Hematopoietic multipotent progenitor cell (in vitro differentiated cells): ENCODE measurements around the gene YIPF5. TPM values are rescaled to one million over a fixed set of nuclear protein-coding genes. Genes with fewer than 3 reads are reported as not detected.
A peak's percentile ranks its signal among the peaks of the same experiment; 100 is the strongest.

Experiments used
- DNase-seq, 3 donors: peaks; one replicate each; pipeline ENCODE4 v3.0.0-alpha.2; 2011 to 2015; ENCODE audit warnings: low read depth in 2 of 3, low spot score in 2 of 3
- total RNA-seq: library from RNA; depleted of rRNA; stranded (reverse); fragments of >200 nt; gene quantifications from one replicate; pipeline ENCODE4 v1.2.3, GENCODE V29; 2012

The YIPF5 gene
- total RNA-seq, 1 donor: 24.8 TPM

- peak in 1 of 3 donors; percentile 43 for DNase-seq
These were observed 12.9 kb upstream of the YIPF5 start for GRCh38 chr5:144183254-144183889.

GRCh38 chr5:144179226-144179625, 8.8 kb upstream of the YIPF5 start:
- no peak for DNase-seq

GRCh38 chr5:144177548-144177947, 7.1 kb upstream of the YIPF5 start:
- no peak for DNase-seq

GRCh38 chr5:144173766-144174165, 3.3 kb upstream of the YIPF5 start:
- no peak for DNase-seq

- DNase-seq: no peak
These were observed 569 bp downstream of the YIPF5 start for GRCh38 chr5:144169904-144170275.

GRCh38 chr5:144167998-144168397, 2.5 kb downstream of the YIPF5 start:
- no peak for DNase-seq

- DNase-seq: no peak
These were observed 3.8 kb downstream of the YIPF5 start for GRCh38 chr5:144166696-144167095.

GRCh38 chr5:144162686-144163085, 7.8 kb downstream of the YIPF5 start:
- no peak for DNase-seq

GRCh38 chr5:144156767-144157171, 13.7 kb downstream of the YIPF5 start:
- no peak for DNase-seq

- DNase-seq: no peak
These were observed 19.4 kb downstream of the YIPF5 start for GRCh38 chr5:144151026-144151425.

GRCh38 chr5:144144956-144145751, 25.3 kb downstream of the YIPF5 start:
- peak in 1 of 3 donors; percentile 8 for DNase-seq

GRCh38 chr5:144143625-144144024, 26.8 kb downstream of the YIPF5 start:
- DNase-seq: no peak

- DNase-seq: peak in 1 of 3 donors; percentile 7
These were observed 27.7 kb downstream of the YIPF5 start for GRCh38 chr5:144142824-144143162.

GRCh38 chr5:144142139-144142823, 28.2 kb downstream of the YIPF5 start:
- DNase-seq: peak in 2 of 3 donors; percentile 35 to 63

- no peak for DNase-seq
These were observed 28.9 kb downstream of the YIPF5 start for GRCh38 chr5:144141585-144141984.

- DNase-seq: no peak
These were observed 30.9 kb downstream of the YIPF5 start for GRCh38 chr5:144139586-144139985.

- no peak for DNase-seq
These were observed 35.2 kb downstream of the YIPF5 start for GRCh38 chr5:144135113-144135762.

GRCh38 chr5:144134194-144134826, 36.1 kb downstream of the YIPF5 start:
- no peak for DNase-seq

- no peak for DNase-seq
These were observed 37.3 kb downstream of the YIPF5 start for GRCh38 chr5:144133050-144133633.

GRCh38 chr5:144131261-144131660, 39.2 kb downstream of the YIPF5 start:
- DNase-seq: no peak
